Suprapubic skin (tissue), 4 donors: ENCODE data around the gene BCL2L1. TPM values are rescaled to one million over a fixed set of nuclear protein-coding genes. Genes with fewer than 3 reads are reported as not detected.

ENCODE experiments used
- DNase-seq, 2 donors: peaks; one replicate each; pipeline ENCODE4 v3.0.0-alpha.2; 2019; ENCODE audit warnings: low spot score in 2 of 2
- H3K27ac ChIP-seq: fragments of 200-600 bp; sonication (generic); one replicate; pipeline ENCODE4 v1.5.1; 2019
- H3K27me3 ChIP-seq: fragments of 200-600 bp; sonication (generic); one replicate; pipeline ENCODE4 v1.5.1; 2019
- H3K36me3 ChIP-seq: fragments of 200-600 bp; sonication (generic); one replicate; pipeline ENCODE4 v1.5.1; 2019
- H3K4me1 ChIP-seq: fragments of 200-600 bp; sonication (generic); one replicate; pipeline ENCODE4 v1.5.1; 2019
- H3K4me3 ChIP-seq: fragments of 200-600 bp; sonication (generic); one replicate; pipeline ENCODE4 v1.5.1; 2019; ENCODE audit warnings: mild to moderate bottlenecking
- H3K9me3 ChIP-seq: fragments of 200-600 bp; sonication (generic); one replicate; pipeline ENCODE4 v1.5.1; 2019
- EP300 ChIP-seq: sonication (generic); formaldehyde crosslinking; IDR thresholded peaks from one replicate; pipeline ENCODE4 v1.6.1; 2017; ENCODE audit warnings: antibody characterized with exemption
- POLR2A ChIP-seq, 2 donors: fragments of 450-650 bp; IDR thresholded peaks; one replicate each; pipeline ENCODE4 v1.6.1; 2017; ENCODE audit warnings: antibody characterized with exemption in 2 of 2, mild to moderate bottlenecking in 2 of 2, moderate library complexity in 2 of 2
- POLR2AphosphoS5 ChIP-seq, 3 donors: sonication (generic); formaldehyde crosslinking; IDR thresholded peaks; one replicate each; pipeline ENCODE4 v1.6.1; 2017; ENCODE audit warnings: antibody characterized with exemption in 3 of 3
- WGBS: methylation state at CpG from one replicate; pipeline ENCODE4 v1.1.5; 2018; 5-methylcytosine and 5-hydroxymethylcytosine counted together
- total RNA-seq, 4 donors: library from RNA; depleted of rRNA; stranded (reverse); fragments of >200 nt; gene quantifications; one replicate each; pipeline ENCODE4 v1.1.0, GENCODE V29; 2016
- TF ChIP-seq, protein P1 (sequence below), 2 donors: fragments of 200-600 bp in 1 of 2; fragments of 450-650 bp in 1 of 2; sonication (generic) in 1 of 2; IDR thresholded peaks; one replicate each; pipeline ENCODE4 v1.5.1; 2016 to 2019; ENCODE audit warnings: antibody characterized with exemption in 2 of 2, mild to moderate bottlenecking in 1 of 2, moderate library complexity in 1 of 2

The BCL2L1 gene
- total RNA-seq, 4 donors from 2014 or later, result 104 to 120 (median 107) TPM

DNA sequence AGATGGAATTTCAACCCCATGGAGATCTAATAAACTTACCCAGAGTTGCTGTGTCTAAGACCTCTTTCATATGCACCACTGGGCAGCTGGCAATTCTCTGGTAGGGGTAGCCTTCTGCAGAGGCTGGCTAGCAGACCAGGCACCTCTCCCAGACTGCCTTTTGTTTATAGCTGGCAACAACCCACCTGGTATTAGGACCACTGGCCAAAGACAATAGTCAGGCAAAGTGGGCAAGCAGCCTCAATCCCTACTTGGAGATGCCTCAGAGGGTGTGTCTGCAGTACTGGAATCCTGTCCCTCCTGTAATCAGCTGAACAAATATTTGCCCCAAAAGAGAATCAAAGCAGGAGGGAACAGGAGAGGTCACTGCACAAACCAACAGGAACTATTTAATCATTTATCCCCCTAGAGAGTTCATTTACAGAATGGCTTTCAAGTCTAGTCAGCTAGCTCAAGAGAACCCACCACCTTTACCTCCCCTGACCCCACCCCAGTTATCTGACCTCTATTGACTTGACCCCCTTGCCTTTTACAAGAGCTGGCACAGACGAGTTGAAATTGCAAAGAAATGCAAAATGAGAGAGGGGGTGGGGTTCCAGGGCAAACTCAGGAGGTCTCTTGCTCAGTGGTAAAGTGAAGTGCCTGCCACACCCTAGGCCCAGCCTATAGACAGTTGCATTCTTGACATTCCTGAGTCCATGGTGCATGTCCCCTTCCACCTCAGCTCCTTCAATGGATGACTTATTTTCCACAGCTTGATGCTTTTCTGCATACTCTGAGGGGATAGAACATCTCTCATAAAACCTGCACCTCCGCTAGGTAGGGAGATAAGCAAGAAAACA lies 2.8 kb downstream of the BCL2L1 start:
- no peak for DNase-seq
- H3K36me3 ChIP-seq, result no peaks in the 10 kb centered on the region
- TF ChIP-seq POLR2A (IDR thresholded peaks at IDR 0.05), result no peak
- H3K4me1 ChIP-seq, result peaks cover 76% of the 10 kb centered on the region
- 39% methylated on average over 2 of the region's 2 CpGs for WGBS
- H3K27me3 ChIP-seq, result no peaks in the 10 kb centered on the region
- H3K9me3 ChIP-seq, result no peaks in the 10 kb centered on the region
- H3K27ac ChIP-seq, result peak overlapping the region; percentile 98
- peak overlapping the region; percentile 61 for H3K4me3 ChIP-seq

DNA sequence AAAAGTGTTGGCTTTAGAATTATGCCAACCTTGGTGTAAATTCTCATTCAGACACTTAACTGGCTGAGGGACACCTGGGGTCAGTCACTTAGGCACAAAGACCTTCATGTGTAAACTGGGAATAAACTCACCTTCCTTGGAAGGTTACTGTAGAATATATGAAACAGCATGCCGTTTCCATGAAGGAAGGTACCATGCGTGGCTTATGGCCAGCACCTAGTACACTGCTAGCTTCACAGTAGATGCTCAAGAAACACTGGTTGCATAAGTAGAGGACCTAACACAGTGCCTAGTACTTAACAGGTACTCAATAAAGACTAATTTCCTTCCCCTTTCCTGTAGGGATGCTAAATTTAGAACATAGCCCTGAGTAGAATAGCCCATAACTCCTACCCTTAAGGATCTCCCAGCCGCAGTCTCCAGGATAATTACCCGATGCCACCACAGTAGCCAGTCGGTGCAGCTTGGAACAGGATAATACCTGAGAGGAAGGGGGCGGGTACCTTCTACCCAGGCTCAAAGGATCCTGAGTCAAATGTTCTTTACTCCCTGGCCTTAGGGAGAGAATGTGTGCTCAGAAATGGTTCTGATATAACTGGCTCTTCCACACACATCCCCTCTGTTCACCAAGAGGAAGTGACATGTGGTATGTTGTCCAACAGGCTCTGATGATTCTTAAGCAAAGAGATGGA lies 3.6 kb downstream of the BCL2L1 start:
- no peak for DNase-seq
- Histone ChIP-seq H3K27me3 (no peaks in the 10 kb centered on the region), H3K27ac (peak overlapping the region; percentile 98), H3K4me3 (peak overlapping the region; percentile 61), H3K4me1 (peaks cover 80% of the 10 kb centered on the region), H3K36me3 (no peaks in the 10 kb centered on the region), H3K9me3 (no peaks in the 10 kb centered on the region)
- TF ChIP-seq, protein P1, sequence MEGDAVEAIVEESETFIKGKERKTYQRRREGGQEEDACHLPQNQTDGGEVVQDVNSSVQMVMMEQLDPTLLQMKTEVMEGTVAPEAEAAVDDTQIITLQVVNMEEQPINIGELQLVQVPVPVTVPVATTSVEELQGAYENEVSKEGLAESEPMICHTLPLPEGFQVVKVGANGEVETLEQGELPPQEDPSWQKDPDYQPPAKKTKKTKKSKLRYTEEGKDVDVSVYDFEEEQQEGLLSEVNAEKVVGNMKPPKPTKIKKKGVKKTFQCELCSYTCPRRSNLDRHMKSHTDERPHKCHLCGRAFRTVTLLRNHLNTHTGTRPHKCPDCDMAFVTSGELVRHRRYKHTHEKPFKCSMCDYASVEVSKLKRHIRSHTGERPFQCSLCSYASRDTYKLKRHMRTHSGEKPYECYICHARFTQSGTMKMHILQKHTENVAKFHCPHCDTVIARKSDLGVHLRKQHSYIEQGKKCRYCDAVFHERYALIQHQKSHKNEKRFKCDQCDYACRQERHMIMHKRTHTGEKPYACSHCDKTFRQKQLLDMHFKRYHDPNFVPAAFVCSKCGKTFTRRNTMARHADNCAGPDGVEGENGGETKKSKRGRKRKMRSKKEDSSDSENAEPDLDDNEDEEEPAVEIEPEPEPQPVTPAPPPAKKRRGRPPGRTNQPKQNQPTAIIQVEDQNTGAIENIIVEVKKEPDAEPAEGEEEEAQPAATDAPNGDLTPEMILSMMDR (IDR thresholded peaks at IDR 0.05), result peak in 1 of 2 donors; percentile 4
- TF ChIP-seq POLR2A (IDR thresholded peaks at IDR 0.05), result no peak
- peak in 2 of 3 donors; percentile 44 to 67 for TF ChIP-seq POLR2AphosphoS5 (IDR thresholded peaks at IDR 0.05)
- no peak for TF ChIP-seq EP300
- WGBS, result 37% methylated on average over 6 of the region's 6 CpGs

DNA sequence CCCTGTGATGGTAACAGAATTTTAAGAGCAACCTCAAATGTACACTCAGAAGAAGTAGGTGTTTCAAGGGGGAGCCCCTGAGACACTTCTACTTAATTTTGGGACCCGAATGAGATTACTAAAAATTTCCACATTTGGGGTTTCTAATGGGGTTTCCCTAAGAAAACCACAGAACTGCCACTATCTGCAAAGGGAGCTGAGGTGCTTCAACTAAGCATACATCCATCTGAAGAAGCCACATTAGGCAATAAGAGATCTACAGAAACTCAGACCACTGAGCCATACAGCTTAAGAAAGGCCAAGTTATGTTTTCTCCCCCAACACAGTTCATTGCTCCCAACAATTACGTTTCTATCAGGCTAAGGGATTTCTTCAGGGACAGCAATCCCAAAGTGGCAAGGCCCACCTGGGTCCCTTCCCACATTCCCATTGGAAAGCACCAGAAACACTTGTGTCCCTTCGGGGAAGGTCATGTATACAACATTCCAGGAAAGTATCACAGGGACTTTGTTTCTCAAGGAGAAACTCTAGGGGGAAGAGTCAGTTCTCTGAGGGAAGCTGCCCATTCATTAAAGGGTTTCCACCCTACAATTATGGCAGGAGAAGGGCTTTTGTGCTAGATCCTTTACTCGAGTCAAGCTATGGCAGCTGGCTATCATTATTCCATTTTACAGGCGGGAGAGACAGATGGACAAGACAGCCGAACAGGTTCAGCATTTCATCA lies 5.0 kb downstream of the BCL2L1 start:
- Histone ChIP-seq H3K27me3 (no peaks in the 10 kb centered on the region), H3K36me3 (no peaks in the 10 kb centered on the region), H3K27ac (peak overlapping the region; percentile 98), H3K4me3 (peak overlapping the region; percentile 61), H3K4me1 (peaks cover 93% of the 10 kb centered on the region), H3K9me3 (no peaks in the 10 kb centered on the region)
- TF ChIP-seq, protein P1 (IDR thresholded peaks at IDR 0.05), result no peak
- DNase-seq, result no peak
- 67% methylated on average over 6 of the region's 6 CpGs for WGBS

DNA sequence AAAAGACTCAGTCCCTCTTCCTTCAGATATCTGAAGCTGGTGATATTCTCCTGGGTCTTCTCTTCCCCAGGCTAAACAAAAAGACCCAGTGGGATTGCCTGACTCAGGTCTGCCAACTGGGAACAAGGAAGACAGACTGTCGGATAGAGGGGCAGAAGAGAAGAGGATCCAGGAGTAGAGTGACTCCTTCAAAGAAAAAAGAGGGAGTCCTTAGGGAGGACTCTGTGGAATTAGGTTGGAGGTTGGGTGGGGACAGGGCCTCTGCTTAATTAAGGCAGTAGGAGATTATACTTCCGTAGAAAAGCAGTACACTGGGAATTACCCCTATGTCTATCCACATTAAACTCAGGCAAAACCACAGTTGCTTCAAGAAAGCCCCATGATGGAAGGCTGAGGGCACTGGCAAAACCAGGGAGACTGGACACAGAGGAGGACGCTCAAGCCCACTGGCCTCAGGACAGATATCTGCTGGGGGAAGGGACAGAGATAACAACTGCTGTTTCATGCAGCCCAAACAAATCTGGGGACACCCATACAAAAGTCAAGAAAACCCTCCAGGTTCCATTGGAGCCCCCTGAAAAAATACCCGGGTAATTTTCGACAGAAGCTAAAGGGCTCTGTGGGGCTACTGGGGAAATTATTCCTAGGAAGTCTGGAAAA lies 5.7 kb downstream of the BCL2L1 start:
- H3K27me3 ChIP-seq, result no peaks in the 10 kb centered on the region
- no peaks in the 10 kb centered on the region for H3K36me3 ChIP-seq
- no peaks in the 10 kb centered on the region for H3K9me3 ChIP-seq
- H3K4me3 ChIP-seq, result peak overlapping the region; percentile 61
- TF ChIP-seq EP300 (no peak), POLR2AphosphoS5 (IDR thresholded peaks at IDR 0.05) (no peak), POLR2A (IDR thresholded peaks at IDR 0.05) (no peak)
- TF ChIP-seq, protein P1 (IDR thresholded peaks at IDR 0.05), result no peak
- WGBS, result 42% methylated on average over 5 of the region's 5 CpGs
- DNase-seq, result no peak
- peaks cover 97% of the 10 kb centered on the region for H3K4me1 ChIP-seq
- peak overlapping the region; percentile 98 for H3K27ac ChIP-seq

DNA sequence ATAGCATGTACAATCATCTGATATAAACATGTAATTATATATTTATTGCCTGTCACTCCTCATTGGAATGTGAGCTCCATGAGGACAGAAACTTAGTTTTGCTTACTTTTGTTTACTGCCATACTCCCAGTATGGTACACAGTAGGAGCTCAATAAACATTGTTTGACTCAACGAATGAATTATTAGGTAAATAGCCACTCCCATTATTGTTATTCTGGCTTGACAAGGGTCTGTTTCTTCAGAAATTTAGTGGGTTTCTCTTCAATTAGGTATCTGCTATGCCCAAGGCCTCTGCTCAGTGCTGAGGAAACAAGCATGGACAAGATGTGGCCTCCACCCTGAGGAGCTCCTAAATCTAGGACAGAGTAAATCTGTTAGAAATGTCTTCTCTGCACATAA lies 6.3 kb downstream of the BCL2L1 start:
- Histone ChIP-seq H3K4me1 (peaks cover 97% of the 10 kb centered on the region), H3K27me3 (no peaks in the 10 kb centered on the region), H3K27ac (peak overlapping the region; percentile 98), H3K36me3 (no peaks in the 10 kb centered on the region), H3K4me3 (peak overlapping the region; percentile 61), H3K9me3 (no peaks in the 10 kb centered on the region)
- no peak for DNase-seq
- TF ChIP-seq, protein P1 (IDR thresholded peaks at IDR 0.05), result no peak
- 38% methylated on average over 1 of the region's 1 CpG for WGBS
